AG04449 (cell line): ENCODE measurements around the gene NPHP4.

Source experiments
- CTCF ChIA-PET: fragments of 350-600 bp; formaldehyde crosslinking; extraction: SDS; loops from one replicate; lab custom pipeline; 2021; ENCODE audit warnings: antibody characterized with exemption; lab: Yijun Ruan, JAX
- POLR2A ChIA-PET: fragments of 400-600, 350-600 bp; formaldehyde crosslinking; extraction: SDS; loops from one replicate; lab custom pipeline; 2020; ENCODE audit warnings: antibody characterized with exemption, inconsistent platforms; lab: Yijun Ruan, JAX
- DNase-seq: peaks from one replicate; pipeline ENCODE4 v3.0.0-alpha.2; 2010; ENCODE audit warnings: low read depth, low spot score
- H3K4me3 ChIP-seq: 2 replicates; pipeline ENCODE4 v1.5.1; 2011; ENCODE audit warnings: low read depth, mild to moderate bottlenecking, control low read depth, low read length
- CTCF ChIP-seq: IDR thresholded peaks from one replicate; pipeline ENCODE4 v1.5.1; 2011; ENCODE audit warnings: mild to moderate bottlenecking, moderate library complexity, low read length, control low read depth, inconsistent platforms; ENCODE audit not compliant: insufficient read depth; ENCODE audit errors: missing control alignments

NPHP4 gene

GRCh38 chr1:5903031-5903430, 89.2 kb downstream of the NPHP4 start:
- H3K4me3 ChIP-seq = no peak overlapping the region
- no peak for TF ChIP-seq CTCF
- POLR2A ChIA-PET = no interaction called here
- DNase-seq = no peak
- CTCF ChIA-PET = interaction anchor here (2.9 kb wide), 1 partner anchor 12 kb away, joined by 10 read pairs; no protein-coding TSS in a partner anchor

GRCh38 chr1:5901841-5902240, 90.4 kb downstream of the NPHP4 start:
- no peak for TF ChIP-seq CTCF
- ChIA-PET CTCF (interaction anchor here (2.9 kb wide), 1 partner anchor 13 kb away, joined by 13 read pairs; no protein-coding TSS in a partner anchor), POLR2A (no interaction called here)
- no peak for DNase-seq
- no peak overlapping the region for H3K4me3 ChIP-seq

DNA sequence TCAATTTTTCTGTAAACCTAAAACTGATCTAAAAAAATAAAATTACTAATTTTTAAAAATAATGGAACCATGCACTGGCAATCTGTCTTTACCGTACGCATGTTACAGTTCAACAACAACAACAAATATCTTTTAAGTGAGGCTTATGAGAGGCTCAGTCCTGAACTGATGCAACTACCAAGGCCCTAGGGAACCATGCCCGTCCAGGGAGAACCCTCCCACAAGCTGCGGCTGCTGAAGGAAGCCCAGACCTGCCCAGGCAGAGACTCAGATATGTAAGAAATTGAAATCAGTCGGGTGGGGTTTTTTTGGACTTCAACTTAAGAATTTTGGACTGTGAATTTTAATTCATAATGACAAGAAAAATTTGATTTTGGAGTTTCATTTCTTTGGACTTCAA, 91.1 kb downstream of the NPHP4 start:
- POLR2A ChIA-PET = no interaction called here

GRCh38 chr1:5898266-5898665, 94.0 kb downstream of the NPHP4 start:
- no peak overlapping the region for H3K4me3 ChIP-seq
- no peak for TF ChIP-seq CTCF
- DNase-seq = no peak
- ChIA-PET CTCF (interaction anchor here (1.3 kb wide), 1 partner anchor 388 kb away, joined by 3 read pairs; no protein-coding TSS in a partner anchor), POLR2A (no interaction called here)

More for the DNA sequence above, 91.1 kb downstream of the NPHP4 start:
- H3K4me3 ChIP-seq = no peak overlapping the region
- DNase-seq = no peak
- CTCF ChIA-PET = interaction anchor here (2.9 kb wide), 1 partner anchor 14 kb away, joined by 13 read pairs; no protein-coding TSS in a partner anchor
- no peak for TF ChIP-seq CTCF

DNA sequence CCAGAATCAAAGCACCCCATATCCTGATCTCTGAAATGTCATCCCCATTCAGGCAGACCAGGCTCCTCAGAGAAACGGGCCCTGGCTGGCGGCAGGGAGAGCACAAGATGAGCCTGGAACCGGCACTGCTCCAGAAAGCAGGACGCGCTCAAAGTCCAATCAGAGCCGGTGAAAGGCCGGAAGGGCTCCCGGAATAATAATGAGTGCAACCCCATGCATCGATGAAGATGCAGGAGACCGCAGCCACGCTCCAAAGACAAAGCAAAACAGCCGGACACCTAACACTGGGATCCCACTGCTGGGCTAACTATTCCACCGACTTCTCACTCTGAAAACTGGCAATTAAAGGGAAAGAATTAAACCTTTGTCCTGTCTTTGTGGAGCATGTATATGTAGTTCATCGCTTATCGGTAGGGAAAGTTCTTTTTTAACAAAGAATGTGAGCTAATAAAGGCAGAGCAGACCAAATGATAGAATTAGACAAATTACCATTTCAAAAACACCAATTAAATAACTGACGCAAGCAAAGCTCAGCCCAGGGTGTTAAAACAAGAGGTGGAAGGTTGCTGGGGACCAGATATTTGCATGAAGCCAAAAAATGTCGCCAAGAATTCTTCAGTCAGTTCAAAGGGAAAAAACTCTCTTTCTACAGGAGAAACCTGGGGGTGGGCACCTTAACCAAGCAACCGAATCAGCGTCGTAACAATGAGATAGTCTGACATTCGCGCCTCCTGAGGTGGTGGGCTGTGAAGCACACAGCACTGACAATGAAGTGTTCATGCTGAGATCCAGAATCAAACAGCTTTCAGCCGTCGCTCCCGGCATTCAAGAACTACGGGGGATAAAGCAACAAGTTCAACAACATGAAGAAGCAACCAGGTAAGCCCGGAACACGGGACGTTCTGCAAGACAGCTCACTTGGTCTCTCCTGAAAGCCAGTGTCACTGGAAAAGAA, 95.2 kb downstream of the NPHP4 start:
- H3K4me3 ChIP-seq = no peak overlapping the region
- no peak for DNase-seq
- ChIA-PET POLR2A (no interaction called here), CTCF (interaction anchor here (1.1 to 1.3 kb wide), 2 partner anchors 19 to 387 kb away, joined by 3 read pairs; no protein-coding TSS in a partner anchor)
- TF ChIP-seq CTCF = no peak
